Measurements from ENCODE around the gene ADCY4.

DNA sequence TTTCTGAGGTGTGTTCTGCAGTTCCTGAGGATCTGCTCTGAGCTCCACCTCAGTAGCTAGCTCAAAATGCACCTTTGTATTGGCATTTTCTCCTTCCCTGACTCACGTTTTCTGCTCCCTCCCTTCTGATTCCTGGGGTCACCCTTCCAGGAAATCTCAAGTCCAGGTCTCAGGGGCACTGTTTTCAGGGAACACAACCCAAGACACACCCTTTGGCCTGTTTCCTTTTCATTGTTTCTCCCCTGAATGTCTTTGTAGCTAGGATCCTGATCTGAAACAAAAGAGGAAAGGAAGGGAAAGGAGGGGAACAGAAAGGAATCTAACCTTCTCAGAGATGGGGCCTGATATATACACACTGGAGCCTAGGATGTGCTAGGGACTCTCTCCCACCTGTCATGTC, 12.3 kb upstream of the ADCY4 start:
- TF ChIP-seq, protein P1, sequence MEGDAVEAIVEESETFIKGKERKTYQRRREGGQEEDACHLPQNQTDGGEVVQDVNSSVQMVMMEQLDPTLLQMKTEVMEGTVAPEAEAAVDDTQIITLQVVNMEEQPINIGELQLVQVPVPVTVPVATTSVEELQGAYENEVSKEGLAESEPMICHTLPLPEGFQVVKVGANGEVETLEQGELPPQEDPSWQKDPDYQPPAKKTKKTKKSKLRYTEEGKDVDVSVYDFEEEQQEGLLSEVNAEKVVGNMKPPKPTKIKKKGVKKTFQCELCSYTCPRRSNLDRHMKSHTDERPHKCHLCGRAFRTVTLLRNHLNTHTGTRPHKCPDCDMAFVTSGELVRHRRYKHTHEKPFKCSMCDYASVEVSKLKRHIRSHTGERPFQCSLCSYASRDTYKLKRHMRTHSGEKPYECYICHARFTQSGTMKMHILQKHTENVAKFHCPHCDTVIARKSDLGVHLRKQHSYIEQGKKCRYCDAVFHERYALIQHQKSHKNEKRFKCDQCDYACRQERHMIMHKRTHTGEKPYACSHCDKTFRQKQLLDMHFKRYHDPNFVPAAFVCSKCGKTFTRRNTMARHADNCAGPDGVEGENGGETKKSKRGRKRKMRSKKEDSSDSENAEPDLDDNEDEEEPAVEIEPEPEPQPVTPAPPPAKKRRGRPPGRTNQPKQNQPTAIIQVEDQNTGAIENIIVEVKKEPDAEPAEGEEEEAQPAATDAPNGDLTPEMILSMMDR (conservative IDR thresholded peaks at IDR 0.05): no peak
- no peak for TF ChIP-seq ZFX (IDR thresholded peaks at IDR 0.05)
